Neuronal stem cell (in vitro differentiated cells): Measurements from ENCODE around the gene KCNJ5.

Experiments
- DNase-seq: peaks from one replicate; pipeline ENCODE4 v3.0.0-alpha.2; 2013; ENCODE audit warnings: low spot score
- H2AFZ ChIP-seq: one replicate; pipeline ENCODE4 v1.6.1; 2013; ENCODE audit warnings: mild to moderate bottlenecking, low read length, inconsistent platforms
- H2AK5ac ChIP-seq: 2 replicates; pipeline ENCODE4 v1.6.1; 2013; ENCODE audit warnings: low read depth, mild to moderate bottlenecking, inconsistent platforms, low read length, moderate library complexity, mixed read lengths
- H2BK120ac ChIP-seq: 2 replicates; pipeline ENCODE4 v1.6.1; 2013; ENCODE audit warnings: low read depth, mild to moderate bottlenecking, inconsistent platforms, low read length, moderate library complexity, mixed read lengths
- H2BK12ac ChIP-seq: one replicate; pipeline ENCODE4 v1.6.1; 2013; ENCODE audit warnings: low read length, inconsistent platforms
- H2BK15ac ChIP-seq: 2 replicates; pipeline ENCODE4 v1.6.1; 2013; ENCODE audit warnings: mild to moderate bottlenecking, low read length, inconsistent platforms, mixed read lengths
- H2BK5ac ChIP-seq: one replicate; pipeline ENCODE4 v1.6.1; 2013; ENCODE audit warnings: inconsistent platforms, mild to moderate bottlenecking, low read length, moderate library complexity
- H3K14ac ChIP-seq: one replicate; pipeline ENCODE4 v1.6.1; 2013; ENCODE audit warnings: low read length, inconsistent platforms
- H3K18ac ChIP-seq: 2 replicates; pipeline ENCODE4 v1.6.1; 2013; ENCODE audit warnings: low read length, inconsistent platforms
- H3K23ac ChIP-seq: 2 replicates; pipeline ENCODE4 v1.6.1; 2013; ENCODE audit warnings: low read depth, mild to moderate bottlenecking, mixed read lengths, low read length, inconsistent platforms; ENCODE audit not compliant: poor library complexity
- H3K27ac ChIP-seq: replicated peaks from 3 replicates; pipeline ENCODE4 v1.5.1; 2013; ENCODE audit warnings: low read length, inconsistent platforms
- H3K27me3 ChIP-seq, 3 experiments: 2 replicates each; pipeline ENCODE4 v1.6.1; 2013; ENCODE audit warnings: low read length in 3 of 3, mild to moderate bottlenecking in 2 of 3, inconsistent platforms in 1 of 3, low read depth in 1 of 3, mixed read lengths in 1 of 3, moderate library complexity in 1 of 3; ENCODE audit not compliant: control insufficient read depth in 3 of 3, insufficient read depth in 3 of 3
- H3K36me3 ChIP-seq, 2 donors: replicated peaks in 1 of 2; 2 replicates each; pipeline ENCODE4 v1.6.1; 2013; ENCODE audit warnings: low read length in 2 of 2; ENCODE audit not compliant: control insufficient read depth in 2 of 2, insufficient read depth in 2 of 2
- H3K4ac ChIP-seq: 2 replicates; pipeline ENCODE4 v1.6.1; 2013; ENCODE audit warnings: inconsistent platforms, mild to moderate bottlenecking, low read length, moderate library complexity
- H3K4me1 ChIP-seq, 2 donors: 1 replicate in 1 of 2; 2 replicates in 1 of 2; pipeline ENCODE4 v1.6.1; 2013; ENCODE audit warnings: low read length in 2 of 2, low read depth in 1 of 2; ENCODE audit not compliant: control insufficient read depth in 2 of 2, insufficient read depth in 1 of 2
- H3K4me2 ChIP-seq: one replicate; pipeline ENCODE4 v1.6.1; 2013; ENCODE audit warnings: mild to moderate bottlenecking, low read length, inconsistent platforms; ENCODE audit not compliant: insufficient read depth, poor library complexity, severe bottlenecking
- H3K4me3 ChIP-seq, 2 donors: 2 replicates each; pipeline ENCODE4 v1.5.1; 2013; ENCODE audit warnings: low read length in 2 of 2, mild to moderate bottlenecking in 2 of 2, inconsistent platforms in 1 of 2, moderate library complexity in 1 of 2
- H3K79me1 ChIP-seq: one replicate; pipeline ENCODE4 v1.6.1; 2013; ENCODE audit warnings: low read depth, mild to moderate bottlenecking, inconsistent platforms, low read length, moderate library complexity
- H3K9ac ChIP-seq: one replicate; pipeline ENCODE4 v1.6.1; 2013; ENCODE audit warnings: mild to moderate bottlenecking, low read depth, low read length, inconsistent platforms; ENCODE audit not compliant: poor library complexity
- H3K9me3 ChIP-seq, 2 donors: replicated peaks in 1 of 2; 2 replicates each; pipeline versions ENCODE3 to v1.6.1; 2013; ENCODE audit warnings: low read length in 2 of 2, mild to moderate bottlenecking in 2 of 2, inconsistent platforms in 1 of 2, low read depth in 1 of 2, mixed read lengths in 1 of 2, moderate library complexity in 1 of 2; ENCODE audit not compliant: control insufficient read depth in 2 of 2, insufficient read depth in 1 of 2
- H4K8ac ChIP-seq: one replicate; pipeline ENCODE4 v1.6.1; 2013; ENCODE audit warnings: low read depth, mild to moderate bottlenecking, inconsistent platforms, low read length, moderate library complexity
- H4K91ac ChIP-seq: one replicate; pipeline ENCODE4 v1.6.1; 2013; ENCODE audit warnings: low read length, low read depth, mild to moderate bottlenecking, inconsistent platforms; ENCODE audit not compliant: poor library complexity
- WGBS, 2 donors: extraction: QIAGEN DNeasy Blood & Tissue Kit; methylation state at CpG; one replicate each; pipeline ENCODE4 v1.1.7; 2013; ENCODE audit warnings: missing lambda C conversion rate in 2 of 2, mixed read lengths in 1 of 2; ENCODE audit not compliant: insufficient read length in 2 of 2, insufficient replicate concordance in 1 of 2; ENCODE audit errors: extremely low coverage in 2 of 2; 5-methylcytosine and 5-hydroxymethylcytosine counted together

KCNJ5 gene

DNA sequence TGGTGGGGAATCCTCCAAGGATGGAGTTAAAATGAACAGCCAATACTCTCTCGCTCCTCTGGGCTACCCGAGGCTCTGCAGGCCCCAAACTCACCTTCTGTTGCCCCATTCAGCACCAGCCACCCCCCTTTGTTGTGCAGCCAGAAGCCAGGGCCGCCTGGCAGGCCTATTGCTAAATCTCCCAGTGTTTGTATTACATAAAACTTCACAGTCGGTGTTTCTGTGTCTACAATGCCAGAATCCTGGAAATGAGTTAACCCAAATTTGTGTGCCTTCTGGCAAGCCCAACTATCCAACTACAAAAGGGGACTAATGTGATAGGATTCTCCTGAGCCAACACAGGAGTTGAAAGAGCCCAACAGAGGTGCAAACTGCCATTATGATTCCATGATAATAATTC, 9.3 kb downstream of the KCNJ5 start:
- H2BK5ac ChIP-seq, result no peak overlapping the region
- H2BK15ac ChIP-seq, result no peak overlapping the region
- no peak overlapping the region for H3K18ac ChIP-seq
- H2AFZ ChIP-seq, result no peak overlapping the region
- no peak overlapping the region for H2BK120ac ChIP-seq
- no CpG with 5 or more reads among the region's 4 CpGs for WGBS, 2 donors
- no peak overlapping the region for H2BK12ac ChIP-seq
- no peak overlapping the region for H3K4me3 ChIP-seq
- peaks cover 18 to 55% (median 36%) of the 10 kb centered on the region in 3 experiments for H3K27me3 ChIP-seq
- H3K79me1 ChIP-seq, result no peaks in the 10 kb centered on the region
- H3K14ac ChIP-seq, result no peak overlapping the region
- no peak for DNase-seq
- H3K4me1 ChIP-seq, result peaks cover 8 to 16% of the 10 kb centered on the region in 2 donors
- H3K4me2 ChIP-seq, result no peak overlapping the region
- H3K4ac ChIP-seq, result no peak overlapping the region
- no peak overlapping the region for H4K91ac ChIP-seq
- no peaks in the 10 kb centered on the region for H3K9me3 ChIP-seq
- no peak overlapping the region for H4K8ac ChIP-seq
- H3K23ac ChIP-seq, result no peak overlapping the region
- no peak overlapping the region for H3K9ac ChIP-seq
- no peak overlapping the region for H2AK5ac ChIP-seq
- H3K27ac ChIP-seq, result no peak overlapping the region
- no peaks in the 10 kb centered on the region for H3K36me3 ChIP-seq

DNA sequence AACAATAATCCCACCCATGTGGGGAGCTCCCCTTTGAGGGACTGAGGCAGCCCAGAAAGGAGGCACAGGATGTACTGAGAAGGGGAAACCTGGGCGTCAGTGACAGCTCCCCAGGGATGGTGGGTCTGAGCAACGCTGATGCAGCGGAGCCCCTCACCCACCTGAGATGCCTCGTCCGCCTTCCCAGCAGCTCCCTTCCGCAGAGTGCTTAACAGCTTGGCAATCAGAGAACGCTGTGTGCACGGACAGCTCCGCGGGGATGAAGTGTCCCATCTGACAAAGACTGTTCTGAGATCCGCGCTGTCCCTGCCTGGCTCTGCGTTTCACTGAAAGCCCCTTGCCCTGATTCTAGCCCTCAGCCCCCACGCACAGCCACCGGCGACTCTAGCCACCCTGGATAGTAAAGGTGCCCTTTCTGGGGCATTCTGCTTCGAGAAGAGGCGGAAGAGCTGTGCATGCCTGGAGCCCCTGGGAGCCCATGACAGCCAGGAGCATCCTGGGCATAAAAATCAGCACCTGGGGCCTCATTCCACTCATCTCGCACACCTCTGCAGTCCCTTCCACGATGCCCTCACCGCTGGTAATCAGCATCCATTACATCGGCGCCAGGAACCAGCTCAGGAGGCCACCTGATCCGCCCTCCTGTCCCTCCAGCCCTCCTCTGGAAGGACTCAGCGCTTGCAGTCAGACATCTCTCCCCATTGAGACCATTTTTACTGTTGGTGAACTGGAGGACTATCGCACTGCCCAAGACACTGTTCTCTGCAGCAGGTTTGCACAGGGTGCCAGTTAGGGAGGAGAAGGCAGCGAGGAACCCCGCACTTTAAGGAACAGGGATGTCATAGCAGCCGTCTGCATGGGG, 10.7 kb downstream of the KCNJ5 start:
- no peak overlapping the region for H2AK5ac ChIP-seq
- H3K4me1 ChIP-seq, result peaks cover 8 to 16% of the 10 kb centered on the region in 2 donors
- H3K4me2 ChIP-seq, result peak overlapping the region; percentile 49
- no peak overlapping the region for H4K8ac ChIP-seq
- H3K27ac ChIP-seq, result no peak overlapping the region
- no peak overlapping the region for H3K9ac ChIP-seq
- H3K27me3 ChIP-seq, result peaks cover 22 to 65% (median 45%) of the 10 kb centered on the region in 3 experiments
- H2AFZ ChIP-seq, result peak overlapping the region; percentile 77
- H3K9me3 ChIP-seq, result peaks cover 3 to 8% of the 10 kb centered on the region in 2 donors
- H3K18ac ChIP-seq, result peak overlapping the region; percentile 53
- H3K4ac ChIP-seq, result no peak overlapping the region
- WGBS, 2 donors, result no CpG with 5 or more reads among the region's 29 CpGs
- no peak overlapping the region for H4K91ac ChIP-seq
- no peak overlapping the region for H2BK5ac ChIP-seq
- H3K4me3 ChIP-seq, result peak overlapping the region in 1 of 2 donors; percentile 36
- no peak overlapping the region for H2BK12ac ChIP-seq
- no peaks in the 10 kb centered on the region for H3K79me1 ChIP-seq
- H3K23ac ChIP-seq, result peak overlapping the region; percentile 37
- H3K36me3 ChIP-seq, result no peaks in the 10 kb centered on the region
- no peak for DNase-seq
- H2BK15ac ChIP-seq, result peak overlapping the region; percentile 20
- H3K14ac ChIP-seq, result no peak overlapping the region
- no peak overlapping the region for H2BK120ac ChIP-seq

DNA sequence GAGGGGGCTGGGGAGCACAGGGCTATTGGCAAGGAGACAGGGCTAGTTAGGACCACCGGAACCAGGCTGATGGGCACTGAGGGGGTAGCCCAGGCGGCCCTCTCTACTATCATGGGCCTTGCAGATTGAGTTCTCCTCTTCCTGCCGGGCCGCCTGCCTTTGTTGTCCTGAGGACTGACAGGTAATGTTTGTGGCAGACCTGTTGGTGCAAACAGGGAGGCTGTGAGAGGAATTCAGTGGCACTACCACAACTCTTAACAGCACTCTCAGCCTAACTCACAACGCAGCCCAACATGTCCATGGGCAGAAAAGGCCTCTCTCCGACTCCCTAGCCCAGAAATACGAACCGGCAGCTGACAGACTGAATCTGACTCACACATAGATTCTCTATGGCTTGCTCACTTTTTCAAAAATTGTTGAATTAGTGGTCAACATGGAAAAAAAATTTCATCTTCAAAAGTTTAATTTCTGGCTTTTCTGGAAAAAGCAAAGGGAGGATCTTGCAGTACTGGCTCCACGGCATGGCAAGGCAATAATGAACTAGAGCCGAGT, 11.4 kb downstream of the KCNJ5 start:
- Histone ChIP-seq H3K27me3 (peaks cover 22 to 65% (median 50%) of the 10 kb centered on the region in 3 experiments), H3K4me2 (no peak overlapping the region), H2BK5ac (no peak overlapping the region), H2BK12ac (no peak overlapping the region), H3K36me3 (no peaks in the 10 kb centered on the region), H2BK120ac (no peak overlapping the region), H2AK5ac (no peak overlapping the region), H3K23ac (peak overlapping the region; percentile 37), H3K4ac (no peak overlapping the region), H3K4me1 (peaks cover 8 to 16% of the 10 kb centered on the region in 2 donors), H2BK15ac (peak overlapping the region; percentile 20), H4K8ac (no peak overlapping the region), H3K27ac (no peak overlapping the region), H2AFZ (no peak overlapping the region), H4K91ac (no peak overlapping the region), H3K9me3 (peaks cover 3 to 8% of the 10 kb centered on the region in 2 donors), H3K14ac (no peak overlapping the region), H3K79me1 (no peaks in the 10 kb centered on the region), H3K18ac (peak overlapping the region; percentile 31), H3K9ac (no peak overlapping the region), H3K4me3 (no peak overlapping the region)
- WGBS, 2 donors, result no CpG with 5 or more reads among the region's 10 CpGs
- DNase-seq, result no peak
